SKM-1 treated with dmso at 0.1 percent for 144 hours (cell line): ENCODE measurements around the gene NPSR1.
"Not testable (repeated sequence)": the region's sequence is repeated elsewhere in the genome, so short reads cannot be mapped to it uniquely, and the experiment has no call there.

Experiments
- DNase-seq: peaks from one replicate; lab custom pipeline; 2025; ENCODE audit not compliant: unreplicated experiment; lab: John Stamatoyannopoulos, UW

NPSR1 gene

DNA sequence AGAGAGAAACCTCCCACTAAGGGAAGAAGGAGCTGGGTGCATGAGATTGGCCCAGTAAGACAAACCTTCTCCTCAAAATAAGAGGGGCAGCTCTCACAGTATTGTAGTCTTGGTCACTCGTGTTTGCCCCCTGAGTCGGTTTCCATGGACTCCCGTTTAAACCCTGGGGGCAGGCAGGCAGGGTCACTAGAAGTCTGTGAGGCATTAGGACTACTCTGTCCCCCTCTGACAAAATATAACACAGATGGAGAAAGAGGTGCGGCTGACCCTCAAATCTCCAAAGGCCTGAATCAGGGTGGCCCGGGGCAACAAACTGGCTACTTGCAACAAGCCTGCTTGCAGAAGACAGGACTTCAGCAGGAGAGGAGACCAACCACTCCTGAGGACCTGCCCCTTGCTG is 210.6 kb downstream of the NPSR1 start:
- DNase-seq: not testable (repeated sequence)

DNA sequence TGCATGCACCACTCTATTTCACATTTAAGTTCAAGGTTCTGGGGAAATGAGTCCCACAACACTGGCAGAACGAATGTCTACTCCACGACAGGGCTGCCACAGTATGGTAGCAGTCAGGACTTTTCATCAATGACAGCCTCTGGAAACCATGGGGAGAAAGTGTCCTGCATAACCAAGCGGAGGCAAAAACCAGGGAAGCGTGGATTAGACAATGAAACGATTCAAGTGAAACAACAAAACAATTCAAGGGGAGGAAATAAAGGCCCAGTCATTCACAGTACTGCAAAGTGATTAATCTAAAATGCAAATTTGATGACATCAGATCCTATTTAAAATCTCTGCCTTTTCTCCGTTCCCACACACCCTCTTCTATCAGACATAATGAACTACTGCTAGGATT is 211.0 kb downstream of the NPSR1 start:
- DNase-seq: no peak

DNA sequence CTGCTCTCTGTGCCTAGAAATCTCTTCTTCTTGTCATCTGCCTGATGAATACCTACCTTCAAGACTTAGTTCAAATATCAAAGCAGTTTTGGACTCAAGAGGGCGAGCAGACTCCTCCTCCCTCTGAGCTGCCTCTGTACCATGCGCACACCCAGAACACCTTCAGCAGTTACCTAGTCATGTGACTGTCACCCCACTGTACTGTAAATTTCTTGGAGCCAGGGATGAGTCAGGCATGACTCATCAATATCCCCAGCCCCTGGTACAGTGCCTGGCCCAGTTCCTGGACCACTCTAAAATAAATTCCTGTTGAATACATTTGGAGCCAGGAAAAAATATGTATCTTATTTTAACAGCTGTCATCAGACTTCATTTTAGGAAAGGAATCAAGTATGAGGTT is 212.0 kb downstream of the NPSR1 start:
- DNase-seq: not testable (repeated sequence)

DNA sequence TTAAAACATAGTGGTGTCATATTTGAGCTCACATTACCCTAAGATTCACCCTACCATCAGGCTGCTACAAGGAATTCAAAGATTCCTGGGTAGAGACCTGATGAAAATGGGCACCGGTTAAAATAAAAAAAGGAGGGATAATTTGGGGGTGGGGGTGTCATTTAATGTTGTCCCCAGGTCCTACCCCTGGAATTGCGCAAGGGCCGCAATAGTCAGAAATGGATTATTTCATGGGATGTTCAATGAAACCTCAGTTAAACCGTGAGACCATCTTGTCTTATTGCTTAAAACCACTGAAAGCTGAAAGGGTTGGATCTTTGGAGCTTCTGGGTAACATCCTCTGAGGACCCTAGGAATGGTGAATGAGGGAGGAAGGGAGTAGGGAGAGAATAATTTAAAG is 216.3 kb downstream of the NPSR1 start:
- DNase-seq: not testable (repeated sequence)

DNA sequence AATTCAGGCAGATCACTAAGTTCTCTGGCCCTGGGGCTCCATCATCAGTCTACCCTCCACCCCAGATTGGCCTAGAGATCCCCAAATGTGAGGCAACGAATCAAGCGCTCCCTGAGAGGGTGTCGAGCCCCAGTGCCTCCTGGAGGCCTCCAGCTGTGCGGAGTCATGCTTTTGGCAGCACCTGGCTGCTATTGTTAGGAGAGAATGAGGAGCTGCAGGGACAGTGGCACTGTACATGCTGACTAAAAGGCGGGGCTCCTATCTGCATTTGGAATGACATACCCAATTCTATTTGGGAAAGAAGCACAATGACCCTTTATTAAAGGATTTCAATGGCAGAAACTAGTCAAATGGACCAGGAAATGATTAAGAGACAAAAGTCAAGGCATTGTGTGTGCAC is 217.5 kb downstream of the NPSR1 start:
- DNase-seq: no peak

DNA sequence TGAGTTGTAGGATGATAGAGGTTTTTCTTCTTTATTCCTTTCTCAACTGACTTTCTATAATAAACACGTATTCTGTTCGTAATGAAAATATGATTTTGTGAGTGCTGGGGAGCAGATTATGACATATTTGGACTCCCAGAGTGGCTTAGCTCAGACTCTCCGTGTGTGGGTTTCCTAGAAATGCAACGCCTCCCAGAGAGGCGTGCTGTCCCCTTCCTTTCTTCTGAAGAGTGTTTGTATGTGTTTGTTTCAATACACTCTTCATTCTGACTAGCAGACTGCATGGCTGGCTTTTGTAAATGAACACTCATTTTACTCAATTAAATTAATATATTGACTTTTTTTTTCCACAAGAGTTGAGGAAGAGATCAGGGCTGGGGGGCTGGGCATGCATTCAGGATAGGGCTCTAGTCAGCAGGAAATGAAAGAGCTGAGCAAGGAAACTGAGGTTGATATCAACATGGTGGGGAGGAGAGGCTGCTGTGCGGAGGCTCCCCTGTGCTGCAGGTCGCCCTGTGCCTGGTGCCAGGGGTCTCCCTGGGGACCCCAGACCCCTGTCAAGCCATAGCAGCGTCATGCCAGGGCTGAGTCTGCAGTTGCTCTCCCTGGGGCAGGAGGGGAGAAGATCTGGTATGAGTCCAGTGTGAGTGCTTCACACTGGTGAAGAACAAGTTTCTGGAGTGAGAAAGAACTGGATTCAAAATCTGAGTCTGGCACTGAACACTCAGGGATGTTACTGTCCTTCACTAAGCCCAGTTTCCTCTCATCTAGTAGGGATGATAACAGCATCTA is 221.1 kb downstream of the NPSR1 start:
- not testable (repeated sequence) for DNase-seq

DNA sequence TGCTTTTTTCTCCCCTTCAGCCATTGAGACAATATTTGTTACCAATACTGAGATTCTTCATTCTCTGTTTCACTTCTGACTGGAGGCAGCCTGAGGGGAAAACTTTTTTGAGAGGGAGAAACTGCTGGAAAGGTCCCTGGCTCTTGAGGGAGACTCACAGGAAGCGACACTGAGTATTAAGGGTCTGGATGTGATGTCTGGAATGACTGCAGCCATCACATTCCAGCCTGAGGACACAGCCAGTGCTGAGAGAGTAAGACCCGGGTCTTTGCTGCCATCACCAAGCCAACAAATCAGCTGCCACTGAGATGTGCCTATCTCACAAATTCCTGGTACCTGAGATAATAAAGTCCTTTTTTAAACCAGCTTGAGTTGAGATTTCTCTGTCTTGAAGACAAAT is 221.9 kb downstream of the NPSR1 start:
- DNase-seq: no peak

DNA sequence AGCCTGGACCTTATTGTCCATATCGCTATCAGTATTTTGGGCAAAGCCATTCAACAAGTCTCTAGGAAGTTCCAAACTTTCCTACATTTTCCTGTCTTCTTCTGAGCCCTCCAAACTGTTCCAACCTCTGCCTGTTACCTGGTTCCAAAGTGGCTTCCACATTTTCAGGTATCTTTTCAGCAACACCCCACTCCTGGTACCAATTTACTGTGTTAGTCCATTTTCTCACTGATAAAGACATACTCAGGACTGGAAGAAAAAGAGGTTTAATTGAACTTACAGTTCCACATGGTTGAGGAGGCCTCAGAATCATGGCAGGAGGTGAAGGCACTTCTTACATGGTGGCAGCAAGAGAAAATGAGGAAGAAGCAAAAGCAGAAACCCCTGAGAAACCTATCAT is 225.8 kb downstream of the NPSR1 start:
- DNase-seq: not testable (repeated sequence)

DNA sequence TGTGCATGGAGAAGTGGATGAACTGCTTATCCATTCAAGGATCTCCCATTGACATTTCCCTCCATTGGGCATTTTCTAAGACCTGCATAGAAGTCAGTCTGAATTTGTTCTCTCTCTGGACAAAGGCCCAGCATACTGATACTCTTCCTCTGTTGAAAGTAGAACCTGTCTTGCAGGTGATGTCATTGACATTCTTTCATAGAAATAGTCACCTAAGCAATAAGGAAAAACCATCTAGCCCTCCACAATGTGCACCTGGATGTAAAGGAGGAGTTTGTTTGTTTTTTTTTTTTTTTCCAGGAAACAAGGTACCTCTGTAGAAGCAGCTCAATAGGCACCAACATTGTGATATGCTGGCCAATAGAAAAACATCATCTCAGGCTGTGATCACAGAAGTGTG is 228.8 kb downstream of the NPSR1 start:
- no peak for DNase-seq

DNA sequence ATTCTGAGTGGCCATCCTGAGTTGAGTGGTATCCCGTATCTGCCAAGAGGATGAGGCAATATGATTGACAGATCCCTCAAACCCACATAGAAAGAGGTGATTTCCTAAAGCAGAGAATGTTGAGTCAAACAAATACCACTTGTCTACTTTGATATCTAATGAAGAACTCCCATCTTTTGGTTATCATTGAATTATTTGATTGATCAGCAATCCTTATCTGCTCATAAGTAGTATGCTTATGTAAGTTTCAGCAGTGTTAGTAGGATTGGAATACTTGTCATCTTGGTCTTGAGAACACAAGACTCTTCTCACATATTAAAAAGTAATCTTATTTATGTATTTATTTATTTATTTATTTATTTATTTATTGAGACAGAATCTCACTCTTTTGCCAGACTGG is 231.9 kb downstream of the NPSR1 start:
- no peak for DNase-seq

DNA sequence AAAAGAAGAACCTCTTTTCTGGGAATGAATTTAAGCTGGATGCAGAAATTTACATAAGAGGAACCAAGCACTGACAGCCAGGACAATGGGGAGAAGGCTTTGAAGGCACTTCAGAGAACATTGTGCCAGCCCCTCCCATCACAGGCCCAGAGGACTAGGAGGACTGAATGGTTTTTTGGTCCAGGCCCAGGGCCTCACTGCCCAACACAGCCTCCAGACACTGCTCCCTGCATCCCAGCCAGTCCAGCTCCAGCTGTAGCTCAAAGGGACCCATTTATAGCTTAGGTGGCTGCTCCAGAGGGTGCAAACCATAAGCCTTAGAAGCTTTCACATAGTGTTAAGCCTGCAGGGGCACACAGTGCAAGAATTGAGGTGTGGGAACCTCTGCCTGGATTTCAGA is 237.2 kb downstream of the NPSR1 start:
- no peak for DNase-seq
